HepG2 (cell line): ENCODE results near the gene SMOC1. TPM values are rescaled to one million over a fixed set of nuclear protein-coding genes. Genes with fewer than 3 reads are reported as not detected.

ENCODE experiments used
- ATAC-seq: fragments of 200-7000 bp; cut with Tn5 transposase; 3 replicates; pipeline ENCODE4 v1.9.1; 2020; ENCODE audit warnings: mild to moderate bottlenecking, moderate library complexity
- BruUV-seq: library from RNA; stranded (reverse); fragments of 400-500 nt; replicated peaks from 2 replicates; lab custom pipeline; 2021; lab: Mats Ljungman, UMichigan
- CTCF ChIA-PET: fragments of 300-600 bp; formaldehyde crosslinking; extraction: SDS; loops from one replicate; lab custom pipeline; 2021; ENCODE audit warnings: low total read pairs, inconsistent platforms, low intra/inter-chr PET ratio; lab: Yijun Ruan, JAX
- POLR2A ChIA-PET: fragments of 350-600 bp; sonication (Branson Sonifier 250); formaldehyde crosslinking; loops from one replicate; lab custom pipeline; 2020; ENCODE audit warnings: antibody characterized with exemption, inconsistent platforms; lab: Yijun Ruan, JAX
- DNase-seq: peaks from one replicate; pipeline ENCODE4 v3.0.0-alpha.2; 2015; ENCODE audit warnings: low spot score
- FAIRE-seq: peaks from 3 replicates; lab custom pipeline; 2011; peaks lifted over from hg19 to GRCh38; lab: Jason Lieb, UNC
- H2AFZ ChIP-seq: one replicate; pipeline ENCODE4 v1.6.1; 2011; ENCODE audit warnings: low read length, inconsistent platforms
- H3K27ac ChIP-seq: fragments of 300-600 bp; 3 replicates; pipeline ENCODE4 v1.8.0; 2011; ENCODE audit warnings: mixed run types, mild to moderate bottlenecking, mixed read lengths, low read length, inconsistent platforms; ENCODE audit not compliant: insufficient read depth; ENCODE audit errors: extremely low read length
- H3K27me3 ChIP-seq, 2 experiments: fragments of 200-600 bp in 1 of 2; 2 replicates in 1 of 2; 3 replicates in 1 of 2; pipeline versions ENCODE4 v1.6.0 to v1.8.0; 2011; ENCODE audit warnings: low read length in 2 of 2, mild to moderate bottlenecking in 2 of 2, moderate library complexity in 2 of 2, inconsistent platforms in 1 of 2; ENCODE audit not compliant: insufficient read depth in 2 of 2, control insufficient read depth in 1 of 2
- H3K36me3 ChIP-seq, 2 experiments: fragments of 200-600 bp in 1 of 2; replicated peaks in 1 of 2; 2 replicates in 1 of 2; 3 replicates in 1 of 2; pipeline versions ENCODE4 v1.5.1 to v1.8.0; 2011; ENCODE audit warnings: low read length in 2 of 2, inconsistent platforms in 1 of 2; ENCODE audit not compliant: insufficient read depth in 2 of 2, control insufficient read depth in 1 of 2
- H3K4me1 ChIP-seq: 2 replicates; pipeline ENCODE4 v1.5.1; 2012; ENCODE audit warnings: low read length, inconsistent platforms; ENCODE audit not compliant: insufficient read depth
- H3K4me2 ChIP-seq: 2 replicates; pipeline ENCODE4 v1.6.0; 2011; ENCODE audit warnings: low read depth, low read length, inconsistent platforms
- H3K4me3 ChIP-seq, 3 experiments: fragments of 200-600 bp in 1 of 3; sonication (generic), shearing (Covaris generic) in 1 of 3; replicated peaks in 1 of 3; 2 replicates each; pipeline ENCODE4 v1.5.1; 2011 to 2016; ENCODE audit warnings: low read length in 3 of 3, inconsistent platforms in 2 of 3, low read depth in 2 of 3, mild to moderate bottlenecking in 2 of 3, control low read depth in 1 of 3, mixed read lengths in 1 of 3; ENCODE audit not compliant: insufficient read depth in 1 of 3
- H3K79me2 ChIP-seq: one replicate; pipeline ENCODE4 v1.6.1; 2011; ENCODE audit warnings: low read length, inconsistent platforms; ENCODE audit not compliant: insufficient read depth
- H3K9ac ChIP-seq: 2 replicates; pipeline ENCODE4 v1.6.0; 2011; ENCODE audit warnings: mild to moderate bottlenecking, low read depth, low read length, inconsistent platforms; ENCODE audit not compliant: insufficient read depth
- H3K9me3 ChIP-seq: 2 replicates; pipeline ENCODE4 v1.5.1; 2012; ENCODE audit warnings: mild to moderate bottlenecking, low read length
- H4K20me1 ChIP-seq: 2 replicates; pipeline ENCODE4 v1.6.0; 2011; ENCODE audit warnings: inconsistent platforms, mild to moderate bottlenecking, low read length, moderate library complexity; ENCODE audit not compliant: insufficient read depth
- ARID2 ChIP-seq: sonication (generic); formaldehyde crosslinking; IDR thresholded peaks from 2 replicates; pipeline ENCODE4 v1.8.1; 2022; ENCODE audit warnings: mild to moderate bottlenecking, missing genetic modification reagents, borderline replicate concordance
- HDAC6 ChIP-seq: fragments of 200-600 bp; sonication (generic); IDR thresholded peaks from 2 replicates; pipeline ENCODE4 v1.7.0; 2017; ENCODE audit warnings: mild to moderate bottlenecking, antibody characterized with exemption, low read length, low read depth
- HMG20B ChIP-seq: conservative IDR thresholded peaks from 2 replicates; pipeline ENCODE4 v1.6.1; 2016; ENCODE audit warnings: missing genetic modification reagents, missing compliant biosample characterization
- JUN ChIP-seq: sonication (generic); formaldehyde crosslinking; IDR thresholded peaks from 2 replicates; pipeline ENCODE4 v1.4.0; 2020; ENCODE audit warnings: mild to moderate bottlenecking, missing genetic modification reagents
- PITX1 ChIP-seq: sonication (generic); formaldehyde crosslinking; IDR thresholded peaks from 2 replicates; pipeline ENCODE4 v1.5.1; 2020; ENCODE audit warnings: mild to moderate bottlenecking, missing genetic modification reagents
- PPARG ChIP-seq: conservative IDR thresholded peaks from 2 replicates; pipeline ENCODE4 v1.6.1; 2016; ENCODE audit warnings: missing biosample characterization, missing genetic modification reagents
- ZFP90 ChIP-seq: sonication (generic); formaldehyde crosslinking; IDR thresholded peaks from 2 replicates; pipeline ENCODE4 v1.8.0; 2022; ENCODE audit warnings: missing genetic modification reagents, mild to moderate bottlenecking, inconsistent platforms, borderline replicate concordance
- ZNF33B ChIP-seq: sonication (generic); formaldehyde crosslinking; IDR thresholded peaks from 2 replicates; pipeline ENCODE4 v1.5.1; 2020; ENCODE audit warnings: mild to moderate bottlenecking, missing genetic modification reagents
- ZNF354B ChIP-seq: sonication (generic); formaldehyde crosslinking; IDR thresholded peaks from 2 replicates; pipeline ENCODE4 v1.8.0; 2022; ENCODE audit warnings: mild to moderate bottlenecking, missing genetic modification reagents
- ZNF549 ChIP-seq: sonication (generic); formaldehyde crosslinking; IDR thresholded peaks from 2 replicates; pipeline ENCODE4 v1.5.0; 2020; ENCODE audit warnings: missing genetic modification reagents
- ZNF569 ChIP-seq: sonication (generic); formaldehyde crosslinking; IDR thresholded peaks from 2 replicates; pipeline ENCODE4 v1.5.0; 2020; ENCODE audit warnings: mild to moderate bottlenecking, missing genetic modification reagents, moderate library complexity, borderline replicate concordance
- ZNF615 ChIP-seq: sonication (generic); formaldehyde crosslinking; IDR thresholded peaks from 2 replicates; pipeline ENCODE4 v1.5.0; 2020; ENCODE audit warnings: mild to moderate bottlenecking, missing genetic modification reagents, borderline replicate concordance
- WGBS: methylation state at CpG from one replicate; pipeline ENCODE4 v1.1.6; 2017; ENCODE audit warnings: low lambda C conversion rate; 5-methylcytosine and 5-hydroxymethylcytosine counted together
- in situ Hi-C: cut with HindIII; loops from 2 replicates; pipeline ENCODE4 v1.10.0; 2017; ENCODE audit warnings: low pct_unique_long_range_greater_than_20kb; ENCODE audit not compliant: extremely low pct_ligation_motif_present
- intact Hi-C: fragments of 100-400 bp; cut with micrococcal nuclease; formaldehyde crosslinking; loops from one replicate; pipeline ENCODE4 v1.10.0; 2022; ENCODE audit not compliant: unreplicated experiment
- polyA plus RNA-seq, 8 experiments: library from polyadenylated mRNA; depleted of rRNA in 3 of 8; stranded (reverse) in 7 of 8; unstranded in 1 of 8; fragments of >200 nt; fragmentation: Illumina TruSeq in 4 of 8; extraction: Trizol in 4 of 8; gene quantifications; 2 replicates each; pipeline versions ENCODE4 v1.2.1 to v1.2.3, GENCODE V29; 2011 to 2016; ENCODE audit warnings: low read depth in 4 of 8, missing spikeins in 1 of 8, mixed read lengths in 1 of 8; ENCODE audit not compliant: insufficient read depth in 1 of 8
- total RNA-seq, 5 experiments: library from RNA; depleted of rRNA; stranded (reverse); fragments of >200 nt; fragmentation: Illumina TruSeq; extraction: Trizol; gene quantifications; 2 replicates each; pipeline ENCODE4 v1.2.3, GENCODE V29; 2016; ENCODE audit warnings: low read depth in 1 of 5
- TF ChIP-seq, protein P1 (sequence below): sonication (generic); formaldehyde crosslinking; IDR thresholded peaks from 2 replicates; pipeline ENCODE4 v1.5.0; 2020; ENCODE audit warnings: mild to moderate bottlenecking, missing genetic modification reagents
- TF ChIP-seq, protein P2 (sequence below): sonication (generic); formaldehyde crosslinking; IDR thresholded peaks from 2 replicates; pipeline ENCODE4 v1.4.0; 2020; ENCODE audit warnings: missing genetic modification reagents, borderline replicate concordance
- TF ChIP-seq, protein P3 (sequence below): sonication (generic); formaldehyde crosslinking; conservative IDR thresholded peaks from 2 replicates; pipeline ENCODE4 v1.5.0; 2020; ENCODE audit warnings: missing genetic modification reagents
- TF ChIP-seq, protein P4 (sequence below): sonication (generic); formaldehyde crosslinking; IDR thresholded peaks from 2 replicates; pipeline ENCODE4 v1.4.0; 2020; ENCODE audit warnings: missing genetic modification reagents

The SMOC1 gene
- total and polyA plus RNA-seq, 2 of the 13 experiments (the other 11 are each of a cell fraction or from before 2014, with no cell fraction given), result 17.8 to 35.6 TPM

- H3K4me1 ChIP-seq, result peaks cover 9% of the 10 kb centered on the region; the same call in 1 of the 2 replicates
- DNase-seq (no peak), FAIRE-seq (no peak), ATAC-seq (no peak)
- no peak for TF ChIP-seq ZNF615 (CRISPR knock-in tag)
- no peak for TF ChIP-seq PITX1
- TF ChIP-seq, protein P1, sequence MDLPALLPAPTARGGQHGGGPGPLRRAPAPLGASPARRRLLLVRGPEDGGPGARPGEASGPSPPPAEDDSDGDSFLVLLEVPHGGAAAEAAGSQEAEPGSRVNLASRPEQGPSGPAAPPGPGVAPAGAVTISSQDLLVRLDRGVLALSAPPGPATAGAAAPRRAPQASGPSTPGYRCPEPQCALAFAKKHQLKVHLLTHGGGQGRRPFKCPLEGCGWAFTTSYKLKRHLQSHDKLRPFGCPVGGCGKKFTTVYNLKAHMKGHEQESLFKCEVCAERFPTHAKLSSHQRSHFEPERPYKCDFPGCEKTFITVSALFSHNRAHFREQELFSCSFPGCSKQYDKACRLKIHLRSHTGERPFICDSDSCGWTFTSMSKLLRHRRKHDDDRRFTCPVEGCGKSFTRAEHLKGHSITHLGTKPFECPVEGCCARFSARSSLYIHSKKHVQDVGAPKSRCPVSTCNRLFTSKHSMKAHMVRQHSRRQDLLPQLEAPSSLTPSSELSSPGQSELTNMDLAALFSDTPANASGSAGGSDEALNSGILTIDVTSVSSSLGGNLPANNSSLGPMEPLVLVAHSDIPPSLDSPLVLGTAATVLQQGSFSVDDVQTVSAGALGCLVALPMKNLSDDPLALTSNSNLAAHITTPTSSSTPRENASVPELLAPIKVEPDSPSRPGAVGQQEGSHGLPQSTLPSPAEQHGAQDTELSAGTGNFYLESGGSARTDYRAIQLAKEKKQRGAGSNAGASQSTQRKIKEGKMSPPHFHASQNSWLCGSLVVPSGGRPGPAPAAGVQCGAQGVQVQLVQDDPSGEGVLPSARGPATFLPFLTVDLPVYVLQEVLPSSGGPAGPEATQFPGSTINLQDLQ (CRISPR knock-in tag), result no peak
- TF ChIP-seq PPARG (CRISPR knock-in tag), result no peak
- no peak for TF ChIP-seq ZNF549
- TF ChIP-seq ZNF354B, result no peak
- no peak for TF ChIP-seq ZNF569 (CRISPR knock-in tag)
- no peak for TF ChIP-seq ZFP90 (CRISPR knock-in tag)
- no peak for TF ChIP-seq ZNF33B (CRISPR knock-in tag)
- TF ChIP-seq, protein P2, sequence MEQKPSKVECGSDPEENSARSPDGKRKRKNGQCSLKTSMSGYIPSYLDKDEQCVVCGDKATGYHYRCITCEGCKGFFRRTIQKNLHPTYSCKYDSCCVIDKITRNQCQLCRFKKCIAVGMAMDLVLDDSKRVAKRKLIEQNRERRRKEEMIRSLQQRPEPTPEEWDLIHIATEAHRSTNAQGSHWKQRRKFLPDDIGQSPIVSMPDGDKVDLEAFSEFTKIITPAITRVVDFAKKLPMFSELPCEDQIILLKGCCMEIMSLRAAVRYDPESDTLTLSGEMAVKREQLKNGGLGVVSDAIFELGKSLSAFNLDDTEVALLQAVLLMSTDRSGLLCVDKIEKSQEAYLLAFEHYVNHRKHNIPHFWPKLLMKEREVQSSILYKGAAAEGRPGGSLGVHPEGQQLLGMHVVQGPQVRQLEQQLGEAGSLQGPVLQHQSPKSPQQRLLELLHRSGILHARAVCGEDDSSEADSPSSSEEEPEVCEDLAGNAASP (CRISPR knock-in tag), result no peak
- no peak for TF ChIP-seq HMG20B (CRISPR knock-in tag)
- no peak for TF ChIP-seq HDAC6
- TF ChIP-seq, protein P3, sequence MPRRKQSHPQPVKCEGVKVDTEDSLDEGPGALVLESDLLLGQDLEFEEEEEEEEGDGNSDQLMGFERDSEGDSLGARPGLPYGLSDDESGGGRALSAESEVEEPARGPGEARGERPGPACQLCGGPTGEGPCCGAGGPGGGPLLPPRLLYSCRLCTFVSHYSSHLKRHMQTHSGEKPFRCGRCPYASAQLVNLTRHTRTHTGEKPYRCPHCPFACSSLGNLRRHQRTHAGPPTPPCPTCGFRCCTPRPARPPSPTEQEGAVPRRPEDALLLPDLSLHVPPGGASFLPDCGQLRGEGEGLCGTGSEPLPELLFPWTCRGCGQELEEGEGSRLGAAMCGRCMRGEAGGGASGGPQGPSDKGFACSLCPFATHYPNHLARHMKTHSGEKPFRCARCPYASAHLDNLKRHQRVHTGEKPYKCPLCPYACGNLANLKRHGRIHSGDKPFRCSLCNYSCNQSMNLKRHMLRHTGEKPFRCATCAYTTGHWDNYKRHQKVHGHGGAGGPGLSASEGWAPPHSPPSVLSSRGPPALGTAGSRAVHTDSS, result no peak
- TF ChIP-seq JUN (CRISPR knock-in tag), result no peak
- TF ChIP-seq, protein P4, sequence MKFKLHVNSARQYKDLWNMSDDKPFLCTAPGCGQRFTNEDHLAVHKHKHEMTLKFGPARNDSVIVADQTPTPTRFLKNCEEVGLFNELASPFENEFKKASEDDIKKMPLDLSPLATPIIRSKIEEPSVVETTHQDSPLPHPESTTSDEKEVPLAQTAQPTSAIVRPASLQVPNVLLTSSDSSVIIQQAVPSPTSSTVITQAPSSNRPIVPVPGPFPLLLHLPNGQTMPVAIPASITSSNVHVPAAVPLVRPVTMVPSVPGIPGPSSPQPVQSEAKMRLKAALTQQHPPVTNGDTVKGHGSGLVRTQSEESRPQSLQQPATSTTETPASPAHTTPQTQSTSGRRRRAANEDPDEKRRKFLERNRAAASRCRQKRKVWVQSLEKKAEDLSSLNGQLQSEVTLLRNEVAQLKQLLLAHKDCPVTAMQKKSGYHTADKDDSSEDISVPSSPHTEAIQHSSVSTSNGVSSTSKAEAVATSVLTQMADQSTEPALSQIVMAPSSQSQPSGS (CRISPR knock-in tag), result no peak
- TF ChIP-seq ARID2 (CRISPR knock-in tag), result no peak
- H4K20me1 ChIP-seq, result no peaks in the 10 kb centered on the region
- no peak overlapping the region for H3K27ac ChIP-seq
- no peak overlapping the region for H3K4me3 ChIP-seq
- no peak overlapping the region for H3K9ac ChIP-seq
- ChIA-PET POLR2A (no interaction called here), CTCF (no interaction called here)
- in situ Hi-C loops, result no loop called here
- no peaks in the 10 kb centered on the region for H3K27me3 ChIP-seq
- H3K79me2 ChIP-seq, result no peaks in the 10 kb centered on the region
- no peak overlapping the region for H2AFZ ChIP-seq
- H3K9me3 ChIP-seq, result no peaks in the 10 kb centered on the region
- no peak overlapping the region for H3K4me2 ChIP-seq
- intact Hi-C loops, result no loop called here
- H3K36me3 ChIP-seq, result peaks cover 18 to 35% of the 10 kb centered on the region in 2 experiments; a peak in 4 of 5 replicates
- 94% methylated on average over 9 of the region's 11 CpGs for WGBS
- TSS peak; percentile 23 for BruUV-seq
These were observed 76.9 kb downstream of the SMOC1 start for GRCh38 chr14:69955855-69956845.
